GM18499 (cell line): ENCODE measurements around the gene JADE3.

Experiments used
- ATAC-seq: cut with Tn5 transposase; IDR thresholded peaks from one replicate; pipeline ENCODE4 v1.9.1; 2021; ENCODE audit warnings: moderate number of reproducible peaks; ENCODE audit not compliant: insufficient read depth, unreplicated experiment

Gene JADE3

DNA sequence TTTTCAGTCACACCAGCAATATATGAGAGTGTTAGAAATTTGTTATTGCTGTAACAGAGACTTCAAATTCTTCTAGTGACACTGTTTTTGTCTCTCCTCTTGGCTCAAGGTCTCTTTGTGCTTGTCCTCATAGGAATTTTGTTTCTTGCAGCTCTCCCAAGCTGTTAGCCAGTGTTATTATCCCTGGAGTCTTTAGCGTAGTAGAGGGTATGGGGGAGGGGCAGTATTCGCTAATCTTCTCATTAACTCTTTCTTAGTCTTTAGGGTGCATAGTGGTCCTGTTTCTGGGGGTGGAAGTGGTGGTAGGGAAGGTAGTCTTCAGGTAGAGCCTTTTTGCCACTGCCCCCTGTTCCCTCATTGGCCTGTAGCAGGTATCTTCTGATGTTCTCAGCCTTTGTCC, 79.4 kb downstream of the JADE3 start:
- ATAC-seq: no peak

DNA sequence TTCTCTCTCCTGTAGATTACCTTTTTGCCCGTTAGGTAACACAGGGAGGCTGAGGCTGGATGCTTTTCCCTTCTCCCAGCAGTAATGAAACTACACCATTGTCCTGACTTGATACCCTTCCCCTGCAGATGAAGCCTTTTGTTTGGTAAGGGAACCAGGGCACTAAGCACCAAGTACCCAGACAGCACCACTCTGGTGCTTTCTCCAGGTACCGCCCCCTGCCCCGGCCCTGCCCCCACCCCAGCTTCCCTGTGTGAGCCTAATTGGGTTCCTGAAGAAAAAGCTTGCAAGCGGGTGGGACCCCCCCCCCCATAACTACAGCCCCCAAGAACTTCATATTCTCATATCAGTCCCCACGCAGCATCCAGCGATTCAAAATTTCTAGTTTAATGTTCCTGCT, 79.8 kb downstream of the JADE3 start:
- ATAC-seq: no peak

- ATAC-seq: no peak
Measured at GRCh38 chrX:46994096-46994495, 81.9 kb downstream of the JADE3 start.

- no peak for ATAC-seq
Measured at GRCh38 chrX:47012131-47012530, 99.9 kb downstream of the JADE3 start.

DNA sequence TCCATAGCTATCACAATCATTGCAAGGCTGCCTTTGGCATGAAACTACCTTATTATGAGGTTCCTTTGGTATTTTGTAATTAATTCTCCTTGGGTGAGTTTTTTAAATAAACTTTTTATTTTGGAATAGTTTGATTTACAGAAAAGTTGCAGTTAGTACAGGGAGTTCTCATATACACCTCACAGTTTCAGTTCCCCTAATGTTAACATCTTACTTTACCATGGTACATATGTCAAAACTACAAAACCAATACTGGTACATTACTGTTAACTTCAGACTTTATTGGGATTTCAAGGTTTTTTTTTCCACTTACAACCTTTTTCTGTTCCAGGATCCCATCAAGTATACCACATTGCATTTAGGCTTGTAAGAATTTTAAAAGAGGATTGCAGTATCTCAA, 114.0 kb downstream of the JADE3 start:
- no peak for ATAC-seq

DNA sequence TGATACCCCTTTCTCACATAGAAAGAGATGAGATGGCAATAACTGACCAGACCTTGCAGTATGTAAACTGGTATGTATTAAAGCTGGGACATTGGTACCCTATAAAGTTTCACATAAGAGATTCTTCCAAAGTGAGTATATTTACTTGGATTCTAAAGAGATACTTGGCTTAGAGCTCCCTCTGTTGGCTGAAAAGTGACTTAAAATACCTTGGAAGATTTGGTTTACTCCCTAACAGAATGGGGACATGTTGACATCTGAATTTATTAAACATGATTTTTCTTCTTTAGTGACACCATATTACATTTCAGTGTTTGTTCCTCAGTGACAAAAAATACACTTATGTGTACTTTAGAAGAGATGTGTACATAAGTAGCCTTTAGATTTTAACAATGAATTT, 118.1 kb downstream of the JADE3 start:
- ATAC-seq: no peak

DNA sequence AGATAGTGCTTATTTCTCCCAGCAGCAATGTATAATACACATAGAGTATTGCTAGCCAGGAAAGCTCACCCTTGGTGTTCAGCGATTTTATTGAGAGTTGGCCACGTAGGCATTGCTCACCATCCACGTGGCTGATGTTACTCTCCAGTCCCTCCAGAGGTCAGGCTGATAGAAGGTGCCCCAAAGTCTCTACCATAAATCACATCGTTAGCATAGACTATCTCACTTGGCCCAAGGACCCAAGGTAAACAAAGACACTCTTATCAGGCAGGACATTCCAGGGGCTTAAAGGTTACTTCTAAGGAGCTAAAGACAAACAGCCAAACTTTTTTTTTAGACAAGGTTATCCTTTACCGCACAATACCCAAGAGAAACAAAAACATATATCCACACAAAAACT, 135.8 kb downstream of the JADE3 start:
- ATAC-seq: no peak

GRCh38 chrX:47059142-47059874, 147.1 kb downstream of the JADE3 start:
- no peak for ATAC-seq

DNA sequence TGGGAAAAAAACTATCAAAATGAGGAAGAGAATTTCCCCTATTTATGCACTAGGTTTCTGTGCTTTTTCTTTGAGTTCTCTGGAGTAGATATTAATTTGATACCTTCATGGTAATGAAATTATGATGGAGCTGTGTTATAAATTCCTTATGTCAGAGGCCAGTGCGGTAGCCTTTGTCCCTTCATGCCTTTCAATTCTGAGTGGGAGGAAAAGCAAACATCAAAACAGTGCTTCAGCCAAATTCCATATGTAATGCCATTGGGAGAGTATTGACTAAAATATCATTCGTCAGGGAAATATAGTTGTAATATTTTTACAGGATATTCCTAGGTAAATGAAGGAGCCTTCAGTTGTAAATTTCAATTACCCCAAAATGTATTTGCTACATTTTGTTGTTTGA, 148.5 kb downstream of the JADE3 start:
- no peak for ATAC-seq

GRCh38 chrX:47061238-47061919, 149.2 kb downstream of the JADE3 start:
- no peak for ATAC-seq

DNA sequence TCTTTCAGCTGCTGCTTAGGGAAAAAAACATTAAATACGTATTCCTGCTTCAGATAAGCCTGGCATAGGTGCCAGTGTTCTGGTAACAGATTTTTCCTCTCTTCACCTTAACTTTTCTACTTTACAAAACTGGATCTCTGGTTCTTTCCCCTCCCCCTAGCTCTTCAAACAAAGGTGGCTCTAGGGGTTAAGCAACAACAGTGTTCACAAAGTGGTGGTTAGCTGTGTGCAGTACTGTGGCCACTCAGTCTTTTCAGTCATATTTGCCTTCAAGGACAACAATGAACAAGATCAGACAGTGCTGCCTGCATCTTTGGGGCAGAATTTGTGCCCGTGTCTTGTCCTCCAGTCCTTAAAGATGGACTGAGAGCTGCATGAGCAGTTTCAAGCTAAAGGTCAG, 151.0 kb downstream of the JADE3 start:
- ATAC-seq: no peak

DNA sequence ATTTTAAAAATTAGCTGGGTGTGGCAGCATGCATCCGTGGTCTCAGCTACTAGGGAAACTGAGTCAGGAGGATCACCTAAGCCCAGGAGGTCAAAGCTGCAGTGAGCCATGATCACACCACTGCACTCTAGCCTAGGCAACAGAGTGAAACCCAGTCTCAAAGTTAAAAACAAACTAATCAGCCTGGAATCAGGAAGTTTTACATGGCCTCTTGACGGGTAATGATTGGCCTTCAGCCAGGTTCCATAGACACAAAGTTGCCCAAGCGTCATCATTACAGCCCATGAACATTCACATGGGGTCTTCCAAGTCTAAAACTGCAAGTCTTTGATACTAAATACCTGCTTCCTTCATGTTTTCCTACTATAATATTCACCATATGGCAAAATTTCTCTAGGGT, 156.0 kb downstream of the JADE3 start:
- ATAC-seq: no peak

DNA sequence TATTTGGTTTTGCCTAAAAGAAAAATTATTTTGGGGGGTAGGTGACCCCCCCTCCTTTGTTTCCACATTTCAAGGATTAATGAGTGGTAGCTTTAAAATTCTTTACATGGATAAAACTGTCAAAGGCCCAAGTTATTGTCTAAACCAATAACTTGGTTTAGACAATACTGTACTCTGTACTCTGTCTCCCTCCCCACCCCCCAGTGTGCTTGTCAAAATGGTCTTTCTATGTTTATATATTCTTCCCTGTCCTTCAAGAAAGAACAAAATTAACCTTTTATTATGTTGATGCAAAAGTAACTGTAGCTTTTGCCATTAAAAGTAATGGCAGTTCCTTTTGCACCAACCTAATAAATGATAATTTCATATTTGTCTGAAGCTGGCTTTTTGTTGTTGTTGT, 156.5 kb downstream of the JADE3 start:
- ATAC-seq: no peak

- no peak for ATAC-seq
Measured at GRCh38 chrX:47078129-47079043, 166.2 kb downstream of the JADE3 start, which contains the start of gene RGN. Gene RGN (plus strand): TSS chrX:47078443. CDS start chrX:47081145, 2,702 bp downstream.

DNA sequence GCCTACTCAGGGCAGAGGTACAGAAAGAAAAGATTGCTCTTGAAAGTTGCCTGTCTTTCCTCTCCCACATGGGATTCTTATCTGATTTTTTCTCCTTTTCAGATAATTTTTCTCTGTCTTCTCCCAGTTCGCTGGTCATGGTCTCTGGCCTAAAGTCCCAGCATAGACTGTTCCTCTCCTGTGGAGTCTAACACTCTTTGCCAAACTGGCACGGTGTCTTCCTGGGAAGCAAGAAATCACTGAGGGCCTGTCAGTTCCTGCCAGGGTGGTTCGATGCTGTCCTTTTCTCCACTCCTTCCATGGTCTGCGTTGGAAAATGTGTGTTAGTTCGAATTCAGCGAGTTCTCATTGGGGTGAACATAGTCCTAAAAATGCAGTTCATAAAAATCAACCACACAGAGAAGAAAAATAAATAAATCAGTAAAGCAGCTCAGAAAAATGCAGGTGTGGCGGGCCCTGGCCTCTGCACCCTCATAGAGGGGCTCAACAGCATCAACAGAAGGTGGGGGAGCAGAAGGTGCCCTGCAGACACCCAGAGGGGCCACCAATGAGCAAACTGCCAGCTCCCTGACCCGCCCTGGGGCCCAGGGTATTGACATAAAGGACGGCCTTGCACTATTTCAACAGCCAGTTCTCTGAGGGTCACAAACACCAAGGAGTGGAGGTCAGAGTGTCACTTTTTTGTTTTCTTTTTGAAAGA, 168.1 kb downstream of the JADE3 start:
- no peak for ATAC-seq

GRCh38 chrX:47080915-47081236, 168.7 kb downstream of the JADE3 start:
- no peak for ATAC-seq

GRCh38 chrX:47091149-47091775, 179.0 kb downstream of the JADE3 start:
- ATAC-seq: no peak

DNA sequence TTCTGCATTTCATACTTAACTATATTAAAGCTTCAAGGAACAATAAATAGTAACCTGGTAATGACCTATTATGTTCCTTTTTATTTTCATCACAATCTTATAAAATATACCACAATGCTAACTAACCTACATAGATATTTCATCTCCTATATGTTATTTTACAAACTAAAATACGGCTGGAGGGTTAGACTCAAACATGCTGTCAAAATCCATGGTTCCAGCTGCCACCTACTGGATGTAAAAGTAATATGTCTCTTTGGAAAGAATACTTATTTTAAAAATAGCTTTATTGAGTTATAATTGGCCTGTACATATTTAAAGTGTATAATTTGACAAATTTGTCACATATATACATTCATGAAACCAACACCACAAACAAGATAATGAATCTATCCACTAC, 181.0 kb downstream of the JADE3 start:
- no peak for ATAC-seq

DNA sequence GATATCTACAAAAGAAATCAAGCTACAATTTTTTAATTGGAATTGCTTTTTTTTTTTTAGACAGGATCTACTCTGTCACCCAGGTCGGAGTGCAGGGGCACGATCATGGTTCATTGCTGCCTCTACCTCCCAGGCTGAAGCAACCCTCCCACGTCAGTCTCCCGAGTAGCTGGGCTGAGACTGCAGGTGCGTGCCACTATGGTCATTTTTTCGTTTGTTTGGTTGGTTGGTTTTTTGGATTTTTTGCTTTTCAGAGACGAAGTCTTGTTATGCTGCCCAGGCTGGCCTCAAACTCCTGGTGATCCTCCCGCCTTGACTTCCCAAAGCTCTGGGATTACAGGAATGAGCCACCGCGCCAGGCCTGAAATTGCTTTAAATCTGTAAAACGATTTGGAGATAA, 181.6 kb downstream of the JADE3 start:
- ATAC-seq: no peak

DNA sequence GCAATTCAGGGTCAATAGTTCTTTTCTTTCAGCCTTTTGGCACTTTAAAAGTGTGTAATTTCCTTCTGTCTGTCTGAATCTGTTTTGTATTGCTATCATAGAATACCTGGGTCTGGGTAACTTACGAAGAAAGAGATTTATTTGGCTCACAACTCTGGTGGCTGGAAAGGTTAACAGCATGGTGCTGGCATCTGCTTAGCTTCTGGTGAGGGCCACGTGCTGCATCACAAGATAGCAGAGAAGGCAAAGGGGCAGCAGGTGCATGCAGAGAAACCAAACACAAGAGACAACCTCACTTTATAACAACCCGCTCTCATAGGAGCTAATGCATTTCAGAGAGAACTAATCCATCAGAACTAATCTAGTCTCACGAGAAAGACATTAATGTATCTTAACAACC, 184.8 kb downstream of the JADE3 start:
- no peak for ATAC-seq
